IPS-18a (cell line): ENCODE data around the gene TMSB4X.
"Not testable (repeated sequence)": the region's sequence is repeated elsewhere in the genome, so short reads cannot be mapped to it uniquely, and the experiment has no call there.

Experiments
- H3K27ac ChIP-seq: one replicate; pipeline ENCODE4 v1.5.1; 2013; ENCODE audit warnings: low read length
- H3K27me3 ChIP-seq: one replicate; pipeline ENCODE4 v1.6.1; 2013; ENCODE audit warnings: mild to moderate bottlenecking, low read length; ENCODE audit not compliant: control insufficient read depth, insufficient read depth
- H3K36me3 ChIP-seq: one replicate; pipeline ENCODE4 v1.6.1; 2013; ENCODE audit warnings: low read depth, low read length; ENCODE audit not compliant: control insufficient read depth
- H3K4me1 ChIP-seq: one replicate; pipeline ENCODE4 v1.6.1; 2013; ENCODE audit warnings: low read depth, low read length; ENCODE audit not compliant: control insufficient read depth
- H3K4me3 ChIP-seq: one replicate; pipeline ENCODE4 v1.5.1; 2013; ENCODE audit warnings: low read length
- H3K9ac ChIP-seq: one replicate; pipeline ENCODE4 v1.6.1; 2013; ENCODE audit warnings: mild to moderate bottlenecking, low read length, moderate library complexity
- H3K9me3 ChIP-seq: one replicate; pipeline ENCODE4 v1.6.1; 2013; ENCODE audit warnings: low read depth, low read length; ENCODE audit not compliant: control insufficient read depth

TMSB4X gene

GRCh38 chrX:12970691-12971202 lies 4.2 kb upstream of the TMSB4X start:
- peak overlapping the region; percentile 2 for H3K4me3 ChIP-seq
- no peaks in the 10 kb centered on the region for H3K9me3 ChIP-seq
- no peaks in the 10 kb centered on the region for H3K36me3 ChIP-seq
- peak overlapping the region; percentile 60 for H3K27ac ChIP-seq
- peak overlapping the region; percentile 25 for H3K9ac ChIP-seq
- H3K4me1 ChIP-seq = peaks cover 42% of the 10 kb centered on the region
- no peaks in the 10 kb centered on the region for H3K27me3 ChIP-seq

GRCh38 chrX:12971282-12972003 lies 3.5 kb upstream of the TMSB4X start:
- Histone ChIP-seq H3K4me3 (peak overlapping the region; percentile 2), H3K9me3 (no peaks in the 10 kb centered on the region), H3K9ac (peak overlapping the region; percentile 25), H3K36me3 (no peaks in the 10 kb centered on the region), H3K27ac (peak overlapping the region; percentile 60), H3K4me1 (peaks cover 35% of the 10 kb centered on the region), H3K27me3 (no peaks in the 10 kb centered on the region)

- no peaks in the 10 kb centered on the region for H3K27me3 ChIP-seq
- no peak overlapping the region for H3K4me3 ChIP-seq
- H3K36me3 ChIP-seq = peaks cover 4% of the 10 kb centered on the region
- H3K4me1 ChIP-seq = peaks cover 33% of the 10 kb centered on the region
- no peak overlapping the region for H3K27ac ChIP-seq
- H3K9ac ChIP-seq = no peak overlapping the region
- no peaks in the 10 kb centered on the region for H3K9me3 ChIP-seq
These were observed 2.7 kb upstream of the TMSB4X start for GRCh38 chrX:12972243-12972642.

GRCh38 chrX:12972878-12973560 lies 1.9 kb upstream of the TMSB4X start:
- H3K27ac ChIP-seq = no peak overlapping the region
- H3K4me1 ChIP-seq = peaks cover 41% of the 10 kb centered on the region
- no peak overlapping the region for H3K9ac ChIP-seq

GRCh38 chrX:12973561-12974304 lies 1.2 kb upstream of the TMSB4X start:
- peak overlapping the region; percentile 86 for H3K4me3 ChIP-seq
- peaks cover 10% of the 10 kb centered on the region for H3K36me3 ChIP-seq
- no peaks in the 10 kb centered on the region for H3K9me3 ChIP-seq
- no peaks in the 10 kb centered on the region for H3K27me3 ChIP-seq
- H3K27ac ChIP-seq = peak overlapping the region; percentile 96
- peak overlapping the region; percentile 98 for H3K9ac ChIP-seq
- peaks cover 48% of the 10 kb centered on the region for H3K4me1 ChIP-seq

More at GRCh38 chrX:12972878-12973560, 1.9 kb upstream of the TMSB4X start:
- Histone ChIP-seq H3K36me3 (peaks cover 10% of the 10 kb centered on the region), H3K27me3 (no peaks in the 10 kb centered on the region), H3K9me3 (no peaks in the 10 kb centered on the region), H3K4me3 (no peak overlapping the region)

GRCh38 chrX:12974305-12974795 lies 560 bp upstream of the TMSB4X start:
- no peaks in the 10 kb centered on the region for H3K9me3 ChIP-seq
- H3K4me3 ChIP-seq = peak overlapping the region; percentile 86
- peak overlapping the region; percentile 98 for H3K9ac ChIP-seq
- peak overlapping the region; percentile 96 for H3K27ac ChIP-seq
- no peaks in the 10 kb centered on the region for H3K27me3 ChIP-seq
- peaks cover 54% of the 10 kb centered on the region for H3K4me1 ChIP-seq
- H3K36me3 ChIP-seq = peaks cover 10% of the 10 kb centered on the region

- Histone ChIP-seq H3K27me3 (no peaks in the 10 kb centered on the region), H3K4me1 (peaks cover 55% of the 10 kb centered on the region), H3K27ac (peak overlapping the region; percentile 98), H3K4me3 (peak overlapping the region; percentile 86), H3K36me3 (peaks cover 10% of the 10 kb centered on the region), H3K9me3 (no peaks in the 10 kb centered on the region), H3K9ac (peak overlapping the region; percentile 98)
These were observed 708 bp downstream of the TMSB4X start for GRCh38 chrX:12975670-12975965.

GRCh38 chrX:12975991-12976558 lies 1.2 kb downstream of the TMSB4X start:
- peak overlapping the region; percentile 86 for H3K4me3 ChIP-seq
- no peaks in the 10 kb centered on the region for H3K27me3 ChIP-seq
- H3K9me3 ChIP-seq = no peaks in the 10 kb centered on the region
- peaks cover 52% of the 10 kb centered on the region for H3K4me1 ChIP-seq
- H3K36me3 ChIP-seq = peaks cover 10% of the 10 kb centered on the region
- peak overlapping the region; percentile 98 for H3K27ac ChIP-seq
- peak overlapping the region; percentile 98 for H3K9ac ChIP-seq

- H3K4me3 ChIP-seq = peak overlapping the region; percentile 86
- not testable (repeated sequence) for H3K27ac ChIP-seq
These were observed 2.2 kb downstream of the TMSB4X start for GRCh38 chrX:12976819-12977732.

GRCh38 chrX:12977761-12978204 lies 2.9 kb downstream of the TMSB4X start:
- no peaks in the 10 kb centered on the region for H3K9me3 ChIP-seq
- peak overlapping the region; percentile 2 for H3K27ac ChIP-seq
- H3K9ac ChIP-seq = peak overlapping the region; percentile 98
- peaks cover 41% of the 10 kb centered on the region for H3K4me1 ChIP-seq
- peak overlapping the region; percentile 86 for H3K4me3 ChIP-seq
- H3K36me3 ChIP-seq = peaks cover 10% of the 10 kb centered on the region
- no peaks in the 10 kb centered on the region for H3K27me3 ChIP-seq

More at GRCh38 chrX:12976819-12977732, 2.2 kb downstream of the TMSB4X start:
- H3K9me3 ChIP-seq, H3K36me3 ChIP-seq, H3K27me3 ChIP-seq: not testable (repeated sequence)
- Histone ChIP-seq H3K4me1 (peaks cover 45% of the 10 kb centered on the region), H3K9ac (peak overlapping the region; percentile 98)
